NCI-H2171 treated with DMSO at 0.1 percent for 48 hours (cell line): Measurements from ENCODE around the gene ITGB2.
A peak's percentile ranks its signal among the peaks of the same experiment; 100 is the strongest.
"Not testable (repeated sequence)": the region's sequence is repeated elsewhere in the genome, so short reads cannot be mapped to it uniquely, and the experiment has no call there.

Experiments used
- DNase-seq: peaks from one replicate; lab custom pipeline; 2025; lab: John Stamatoyannopoulos, UW

Gene ITGB2

DNA sequence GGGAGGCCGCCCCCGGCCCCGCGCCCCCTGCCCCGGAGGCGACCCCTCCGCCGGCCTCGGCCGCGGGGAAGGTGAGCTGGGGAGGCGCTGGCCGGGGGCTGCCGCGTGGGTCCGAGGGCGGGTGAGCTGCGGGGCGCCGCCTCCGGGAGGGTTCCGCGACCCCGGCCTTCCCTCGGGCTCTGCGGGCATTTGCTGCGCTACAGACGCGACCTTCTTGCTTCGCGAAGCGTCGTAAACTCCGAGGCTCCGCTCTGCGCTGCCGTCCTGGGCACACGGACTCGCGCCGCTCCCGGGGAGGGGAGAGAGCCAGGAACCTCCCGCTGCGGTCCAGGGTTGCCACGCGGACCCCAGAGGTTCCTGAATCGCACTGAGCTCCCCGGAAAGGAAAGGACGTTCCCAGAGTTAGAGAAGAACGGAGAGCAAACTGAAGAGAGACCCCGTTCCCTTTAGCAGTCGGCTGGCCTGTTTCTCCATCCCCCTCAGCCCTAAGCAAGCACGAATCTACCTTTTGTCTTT, 19.5 kb upstream of the ITGB2 start:
- DNase-seq = no peak

DNA sequence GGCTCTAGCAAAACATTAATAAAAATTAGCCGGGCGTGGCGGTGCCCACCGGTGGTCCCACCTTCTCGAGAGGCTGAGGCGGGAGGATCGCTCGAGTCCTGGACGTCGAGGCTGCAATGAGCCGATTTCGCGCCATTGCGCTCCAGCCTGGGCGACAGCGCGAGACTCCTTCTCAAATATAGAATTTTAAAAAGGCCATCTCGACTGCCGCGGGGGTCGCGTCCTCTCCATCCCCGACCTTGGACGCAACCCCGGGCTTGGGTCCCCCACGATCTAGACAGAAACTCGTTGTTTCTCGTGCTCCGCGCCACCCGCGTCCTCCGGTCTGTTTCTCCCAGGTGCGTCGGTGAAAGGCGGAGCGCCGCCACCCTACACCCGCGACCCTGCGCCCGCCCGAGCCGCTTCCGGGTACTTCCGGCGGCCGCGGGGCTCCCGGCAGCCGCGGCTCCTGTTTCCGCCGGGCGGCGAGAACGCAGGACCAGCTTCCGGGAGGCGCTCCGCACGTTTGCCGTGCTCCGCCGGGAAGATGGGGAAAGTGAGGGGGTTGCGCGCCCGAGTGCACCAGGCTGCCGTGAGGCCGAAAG, 18.9 kb upstream of the ITGB2 start, which contains the start of gene SLX9:
TSS of gene SLX9 (plus strand) at position 498 of the 584 bp plus-strand sequence. CDS start at position 527, 29 bp downstream.
- peak; percentile 84 for DNase-seq

- no peak for DNase-seq
Observed at GRCh38 chr21:44938772-44939531, 18.3 kb upstream of the ITGB2 start.

DNA sequence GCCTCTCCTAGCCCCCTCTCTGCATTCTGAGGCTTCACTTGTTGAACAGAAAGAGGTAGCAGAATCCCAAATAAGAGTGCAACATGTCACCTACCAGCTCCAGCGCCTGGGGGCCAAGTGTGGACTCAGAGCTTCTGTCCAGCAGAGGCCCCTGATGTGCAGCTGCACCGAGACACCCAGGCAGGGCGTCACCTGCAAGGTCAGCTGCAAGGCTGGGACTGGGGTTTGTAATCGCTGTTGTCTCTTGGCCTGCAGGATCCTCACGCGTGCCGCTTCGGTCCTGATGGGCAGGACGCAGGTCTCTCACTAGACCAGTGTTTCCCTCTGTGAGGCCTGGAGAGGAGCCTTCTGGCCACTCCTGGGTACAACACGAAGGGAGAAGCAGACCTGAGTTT, 14.8 kb upstream of the ITGB2 start:
- no peak for DNase-seq

DNA sequence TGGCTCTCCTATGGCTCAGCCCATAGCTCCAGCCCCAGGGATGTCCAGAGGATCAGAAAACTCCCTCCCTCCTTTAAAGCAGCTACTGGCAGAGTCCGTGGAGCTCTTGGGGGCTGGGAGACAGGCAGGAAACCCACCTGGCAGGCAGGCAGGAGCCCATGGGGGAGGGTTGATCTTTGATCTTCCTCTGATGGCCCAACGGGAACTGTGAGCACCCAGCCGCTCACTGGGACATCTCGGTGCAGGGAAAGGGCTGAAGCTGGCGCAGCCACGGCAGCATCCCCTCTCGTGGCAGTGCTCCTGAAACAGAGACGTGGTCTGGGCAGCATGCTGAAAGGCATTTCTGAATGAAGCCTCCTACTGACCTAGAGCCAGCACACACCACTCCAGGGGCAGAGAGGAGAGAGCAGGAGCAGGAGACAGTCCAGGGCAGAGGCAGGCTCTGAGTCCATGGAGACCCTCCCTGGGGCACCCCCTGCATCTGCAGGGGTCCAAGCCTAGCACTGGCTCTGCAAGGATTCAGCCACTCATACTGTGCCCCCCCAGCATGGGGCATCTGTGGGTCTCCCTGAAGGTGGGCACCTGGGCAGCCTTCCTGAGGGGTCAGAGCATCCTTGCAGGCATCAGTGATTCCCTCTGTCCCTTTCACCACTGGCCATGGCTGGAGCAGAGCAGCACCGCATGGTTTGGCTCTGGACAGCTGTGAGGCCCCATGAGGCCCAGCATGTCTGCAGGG, 14.3 kb upstream of the ITGB2 start:
- DNase-seq = no peak

- DNase-seq = no peak
Observed at GRCh38 chr21:44934276-44934675, 13.6 kb upstream of the ITGB2 start.

DNA sequence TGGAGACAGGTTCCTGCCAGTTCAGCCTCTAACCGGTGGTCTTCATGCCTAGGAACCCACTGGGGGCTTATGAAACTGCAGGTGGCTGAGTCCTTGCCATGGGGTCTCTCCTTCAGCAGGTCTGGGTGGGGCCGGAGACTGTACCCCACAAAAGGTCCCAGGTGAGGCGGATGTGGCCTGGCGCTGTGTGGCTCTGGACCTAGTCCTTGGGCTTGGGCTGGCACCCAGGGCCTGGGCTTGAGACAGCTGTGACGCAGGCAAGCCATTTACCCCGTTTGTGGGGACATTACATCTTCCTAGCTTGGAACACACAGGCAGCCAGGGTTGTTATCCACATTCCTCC, 13.2 kb upstream of the ITGB2 start:
- no peak for DNase-seq

GRCh38 chr21:44933199-44933917, 12.7 kb upstream of the ITGB2 start:
- no peak for DNase-seq

DNA sequence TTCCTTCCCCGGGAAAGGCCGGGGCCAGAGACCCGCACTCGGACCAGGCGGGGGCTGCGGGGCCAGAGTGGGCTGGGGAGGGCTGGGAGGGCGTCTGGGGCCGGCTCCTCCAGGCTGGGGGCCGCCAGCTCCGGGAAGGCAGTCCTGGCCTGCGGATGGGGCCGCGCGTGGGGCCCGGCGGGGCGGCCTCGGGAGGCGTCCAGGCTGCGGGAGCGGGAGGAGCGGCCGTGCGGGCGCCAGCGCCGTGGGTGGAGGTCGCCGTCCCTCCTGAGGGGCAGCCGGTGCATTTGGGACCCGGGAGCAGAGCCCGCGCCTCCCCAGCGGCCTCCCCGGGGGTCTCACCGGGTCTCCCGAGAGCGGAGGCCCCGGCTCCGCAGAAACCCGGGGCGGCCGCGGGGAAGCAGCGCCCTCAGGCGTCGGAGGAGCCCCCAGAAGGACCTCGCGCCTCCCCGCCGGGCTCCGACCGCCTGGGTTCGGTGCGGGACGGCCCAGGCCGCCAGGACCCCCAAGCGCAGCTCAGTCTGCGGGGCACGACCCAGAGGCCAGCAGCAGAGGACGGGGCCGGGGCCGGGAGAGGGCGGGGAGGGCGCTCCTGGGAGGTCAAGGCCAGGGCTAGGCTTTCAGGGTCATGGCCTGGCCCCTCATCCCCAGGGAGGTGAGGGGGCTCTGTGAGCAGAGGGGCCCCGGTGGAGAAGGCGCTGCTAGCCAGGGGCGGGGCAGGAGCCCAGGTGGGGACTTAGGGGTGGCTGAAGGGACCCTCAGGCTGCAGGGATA, 11.9 kb upstream of the ITGB2 start:
- peak; percentile 33 for DNase-seq

DNA sequence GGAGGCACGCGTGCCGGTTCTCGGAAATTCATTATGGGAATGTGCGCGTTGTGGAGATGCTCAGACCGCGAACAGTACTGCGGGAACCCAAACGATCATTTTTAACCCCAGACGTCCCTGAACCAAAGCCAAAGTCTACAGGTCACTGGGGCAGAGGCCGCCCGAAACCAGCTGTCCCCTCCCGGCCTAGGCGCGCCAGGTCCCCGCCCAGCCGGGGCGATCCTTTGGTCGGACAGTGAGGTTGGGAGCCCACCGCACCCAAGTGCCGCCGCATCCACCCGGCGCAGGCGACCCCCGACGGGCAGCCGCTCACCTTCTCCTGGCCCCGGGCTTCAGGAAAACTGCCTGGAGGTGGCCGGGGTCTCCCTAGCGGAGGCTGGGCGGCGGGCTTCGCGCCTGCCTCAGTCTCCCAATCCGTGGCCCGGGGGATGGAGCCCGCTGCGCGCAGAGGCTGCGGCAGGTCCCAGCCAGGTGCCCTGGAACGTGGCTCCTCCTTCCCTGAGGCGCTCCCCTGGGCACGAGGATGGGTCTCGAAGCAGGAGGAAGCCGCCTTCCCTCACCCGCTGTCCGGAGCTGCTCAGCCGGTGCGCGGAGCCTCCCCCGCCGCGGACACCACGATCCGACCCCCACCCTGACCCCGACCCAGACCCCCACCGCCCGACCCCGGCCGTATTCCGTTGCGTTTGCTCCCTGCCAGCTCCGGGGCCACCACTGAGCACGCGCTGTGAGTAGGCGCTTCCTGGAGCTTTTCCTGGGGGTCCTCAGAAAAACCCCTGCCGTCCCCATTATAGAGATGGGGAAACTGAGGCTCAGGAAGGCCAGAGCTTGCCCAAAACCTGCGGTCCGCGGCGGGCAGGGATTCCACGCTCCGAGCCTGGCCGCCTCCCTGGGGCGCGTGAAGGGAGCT, 11.1 kb upstream of the ITGB2 start:
- DNase-seq = peak; percentile 16

- peak; percentile 12 for DNase-seq
Observed at GRCh38 chr21:44931137-44931500, 10.4 kb upstream of the ITGB2 start.

DNA sequence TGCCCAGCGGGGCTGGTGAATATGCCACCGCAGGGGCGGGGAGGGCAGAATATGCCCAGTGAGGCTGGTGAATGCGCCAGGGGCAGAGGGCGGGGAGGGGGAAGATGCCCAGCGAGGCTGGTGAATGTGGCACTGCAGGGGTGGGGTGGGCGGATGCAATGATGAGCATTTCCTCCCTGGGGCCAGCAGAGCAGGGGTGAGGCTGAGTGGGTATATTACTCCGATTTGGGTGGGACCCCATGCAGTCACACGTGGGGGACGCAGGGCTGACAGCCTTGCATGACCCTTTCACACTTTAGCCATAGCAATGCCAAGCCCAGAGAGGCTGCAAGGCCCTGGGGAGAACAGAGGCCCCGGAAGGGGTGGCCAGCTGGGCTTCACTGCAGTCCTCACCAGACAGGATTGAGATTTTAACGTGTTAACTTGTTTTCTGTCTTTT, 9.9 kb upstream of the ITGB2 start:
- no peak for DNase-seq

DNA sequence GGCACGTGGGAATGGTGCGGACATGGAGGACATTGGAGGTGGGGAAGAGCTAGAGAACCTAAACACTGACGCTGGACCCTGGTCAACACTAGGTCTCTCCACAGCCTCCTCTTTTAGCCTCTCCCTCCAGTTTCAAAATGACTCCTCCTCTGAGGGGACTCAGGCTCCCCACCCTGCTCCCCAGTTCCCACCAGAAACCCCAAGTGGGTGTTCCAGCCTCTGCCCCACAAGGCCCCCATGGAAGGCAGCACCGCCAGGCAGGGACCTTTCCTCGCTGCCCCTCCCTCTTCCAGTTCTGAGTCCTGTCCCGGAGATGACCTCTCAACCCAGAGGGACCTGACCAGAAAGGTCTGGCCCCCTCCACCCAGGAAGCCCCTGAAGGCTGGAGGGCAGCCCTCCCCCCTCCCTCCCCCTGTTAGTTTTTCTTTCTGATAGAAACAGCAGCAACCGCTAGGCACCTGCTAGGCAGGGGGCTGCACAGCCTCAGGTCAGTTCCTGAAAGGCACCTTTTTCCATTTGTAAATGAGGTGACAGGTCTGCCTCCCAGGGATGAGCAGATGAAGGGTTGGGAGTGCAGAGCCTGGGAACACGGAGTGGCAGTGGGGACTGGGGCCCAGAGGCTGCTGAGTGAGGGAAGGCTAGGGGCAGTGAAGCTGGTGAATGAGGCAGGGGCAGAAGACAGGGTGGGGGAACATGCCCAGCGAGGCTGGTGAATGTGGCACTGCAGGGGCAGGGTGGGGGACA, 9.3 kb upstream of the ITGB2 start:
- DNase-seq = no peak

GRCh38 chr21:44929242-44929798, 8.6 kb upstream of the ITGB2 start:
- DNase-seq = no peak

- DNase-seq = not testable (repeated sequence)
Observed at GRCh38 chr21:44928500-44929241, 8.0 kb upstream of the ITGB2 start.

DNA sequence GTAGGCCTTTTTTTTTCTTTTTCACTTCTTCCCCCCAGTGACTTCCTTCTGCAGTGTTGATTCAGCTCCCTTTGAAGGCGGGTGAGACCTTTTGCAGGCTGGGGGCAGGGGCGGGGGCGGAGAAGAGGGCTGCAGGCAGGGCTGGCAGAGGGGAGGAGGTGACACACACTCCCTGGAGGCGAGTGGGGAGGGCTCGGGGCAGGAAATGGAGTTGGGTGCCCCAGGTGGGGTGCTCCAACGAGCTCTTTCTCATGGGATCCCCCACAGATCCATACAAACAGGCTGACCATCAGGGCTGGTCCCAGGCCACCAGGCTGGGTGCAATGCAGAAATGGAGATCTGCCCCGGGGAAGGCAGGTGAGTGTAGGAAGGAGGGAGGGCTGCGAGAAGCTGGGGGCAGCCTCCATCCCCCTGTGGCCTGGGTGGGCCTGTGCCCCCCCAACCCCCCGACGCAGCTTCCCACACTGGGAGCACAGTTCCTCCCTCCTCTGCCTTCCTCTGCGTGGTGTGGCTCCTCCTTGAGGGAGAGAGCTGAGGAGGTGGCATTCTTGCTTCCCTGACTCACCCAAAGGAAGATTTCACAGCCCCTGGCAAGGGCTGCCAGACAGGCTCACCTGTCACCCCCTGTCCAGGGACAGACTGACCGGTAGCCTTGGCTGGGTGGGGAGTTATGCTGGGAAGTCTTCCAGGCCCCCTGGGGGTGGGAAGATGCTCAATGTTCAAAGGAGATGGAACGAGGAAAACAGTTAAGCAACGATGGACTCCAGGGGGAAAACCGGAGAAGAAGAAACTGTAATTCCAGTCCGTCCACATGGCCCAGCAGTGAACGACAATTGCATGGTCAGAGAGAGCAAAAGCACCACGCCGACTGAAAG, 7.1 kb upstream of the ITGB2 start:
- DNase-seq = no peak

DNA sequence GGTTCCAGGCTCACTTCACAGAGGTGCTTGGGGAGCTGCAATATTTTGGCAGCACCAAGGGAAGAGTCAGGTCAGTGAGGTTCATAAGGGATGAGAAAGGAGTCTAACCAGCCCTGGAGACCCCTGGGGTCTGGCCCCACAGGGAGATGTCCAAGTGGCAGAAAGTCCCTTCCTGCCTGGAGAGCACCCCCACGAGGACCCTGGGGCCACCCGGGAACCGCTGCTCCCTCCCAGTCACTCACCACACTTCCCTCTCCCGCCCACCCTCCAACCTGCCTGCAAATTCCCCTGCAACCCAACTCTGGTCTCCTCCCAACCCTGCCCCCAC, 6.5 kb upstream of the ITGB2 start:
- no peak for DNase-seq
